GM18858 (cell line): ENCODE data around the gene PDZD2.

Source experiments
- ATAC-seq: cut with Tn5 transposase; IDR thresholded peaks from one replicate; pipeline ENCODE4 v1.9.1; 2021; ENCODE audit not compliant: unreplicated experiment

The PDZD2 gene

DNA sequence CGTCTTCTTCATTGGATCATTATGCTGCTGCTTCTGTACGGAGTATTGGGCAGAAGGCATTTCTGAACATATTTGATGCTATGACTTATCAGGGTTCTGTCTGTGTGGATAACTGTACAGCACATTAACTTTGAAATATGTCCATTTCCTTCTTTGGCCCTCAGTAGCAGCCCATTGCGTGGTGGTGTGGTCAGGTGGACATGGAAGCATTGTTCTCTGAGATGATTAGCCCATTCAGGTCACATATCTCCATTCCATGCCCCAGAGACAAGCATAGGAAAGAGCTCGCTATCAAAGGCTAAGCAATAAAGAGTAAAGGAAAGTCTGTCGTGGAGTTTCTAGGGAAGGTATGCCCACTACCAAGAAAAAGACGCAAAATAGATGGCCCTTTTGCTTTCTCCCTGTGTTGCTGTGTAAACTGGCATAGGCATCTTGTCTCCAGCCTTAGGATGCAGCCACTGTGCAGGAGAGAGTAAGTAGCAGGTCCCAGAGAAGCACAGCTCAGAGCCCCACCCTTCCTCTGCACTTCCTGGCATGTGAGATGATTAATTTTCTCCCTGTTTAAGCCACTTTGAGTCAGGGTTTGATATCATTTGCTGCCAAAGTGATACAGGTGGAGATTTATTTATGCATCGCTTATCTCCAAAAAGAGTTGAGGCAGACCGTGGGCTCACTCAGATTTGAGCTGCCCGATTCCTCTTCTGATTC is 221.9 kb downstream of the PDZD2 start:
- ATAC-seq, result no peak

- ATAC-seq, result no peak
Observed at GRCh38 chr5:31861601-31862000, 222.7 kb downstream of the PDZD2 start.

GRCh38 chr5:31863991-31864411 is 225.1 kb downstream of the PDZD2 start:
- ATAC-seq, result no peak

DNA sequence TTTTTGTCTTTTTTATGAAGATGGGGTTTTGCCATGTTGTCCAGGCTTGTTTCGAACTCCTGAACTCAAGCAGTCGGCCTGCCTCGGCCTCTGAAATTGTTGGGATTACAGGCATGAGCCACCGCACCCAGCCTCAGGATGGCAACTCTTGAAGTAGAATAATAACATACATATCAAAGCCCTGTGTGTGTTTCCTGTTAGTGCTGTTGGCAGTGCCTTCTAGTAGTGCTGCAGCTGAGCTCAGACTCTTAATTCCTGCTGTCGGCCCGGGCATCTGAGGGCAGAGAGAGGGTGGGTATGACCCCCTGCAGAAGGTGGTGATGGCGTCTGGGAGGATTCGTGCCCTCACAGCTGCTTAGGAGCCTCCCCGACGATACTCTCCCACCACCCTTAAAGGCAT is 227.2 kb downstream of the PDZD2 start:
- ATAC-seq, result no peak

DNA sequence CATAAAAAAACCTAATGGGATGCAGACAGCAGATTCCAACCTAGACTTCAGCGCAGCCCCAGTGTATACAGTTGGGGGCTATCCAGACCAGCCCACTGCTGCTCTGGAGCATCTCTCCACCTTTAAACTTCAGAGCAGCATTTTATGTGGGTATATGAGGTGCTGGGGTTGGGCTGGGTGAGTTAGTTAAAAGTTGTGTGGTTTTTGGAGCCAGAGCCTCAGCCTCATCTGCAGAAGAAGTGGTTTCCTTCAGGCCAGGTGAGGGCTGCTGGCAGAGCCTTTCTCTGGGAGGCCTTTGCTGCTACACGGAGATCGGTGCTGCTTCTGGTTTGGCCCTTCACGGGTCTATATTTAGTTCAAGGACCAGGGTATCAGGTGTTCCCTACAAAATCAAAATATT is 228.3 kb downstream of the PDZD2 start:
- ATAC-seq, result no peak

GRCh38 chr5:31880449-31880848 is 241.5 kb downstream of the PDZD2 start:
- ATAC-seq, result no peak

- ATAC-seq, result no peak
Observed at GRCh38 chr5:31884896-31885295, 246.0 kb downstream of the PDZD2 start.

- ATAC-seq, result no peak
Observed at GRCh38 chr5:31886206-31886605, 247.3 kb downstream of the PDZD2 start.

GRCh38 chr5:31887556-31887955 is 248.6 kb downstream of the PDZD2 start:
- ATAC-seq, result no peak

GRCh38 chr5:31888564-31888963 is 249.6 kb downstream of the PDZD2 start:
- ATAC-seq, result no peak

GRCh38 chr5:31889001-31889561 is 250.2 kb downstream of the PDZD2 start:
- ATAC-seq, result no peak

DNA sequence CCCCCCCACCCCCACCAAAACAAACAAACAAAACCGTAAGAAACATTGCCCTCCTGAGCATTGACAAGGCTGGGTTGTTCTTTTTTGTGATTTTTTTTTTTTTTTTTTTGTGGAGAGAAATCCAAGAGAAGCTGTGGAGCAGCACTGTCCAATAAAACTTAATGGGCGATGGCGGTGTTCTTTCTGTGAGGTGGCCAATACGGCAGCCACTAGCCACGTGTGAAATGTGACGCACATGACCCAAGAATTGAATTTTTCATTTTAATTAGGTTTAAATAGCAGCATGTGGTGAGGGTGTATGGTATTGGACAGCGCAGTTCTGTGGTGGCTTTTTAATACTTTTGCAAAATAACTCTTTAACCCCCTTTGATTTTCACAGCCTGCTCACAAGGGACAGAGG is 251.1 kb downstream of the PDZD2 start:
- ATAC-seq, result no peak

- no peak for ATAC-seq
Observed at GRCh38 chr5:31894141-31894540, 255.2 kb downstream of the PDZD2 start.

GRCh38 chr5:31895199-31895820 is 256.4 kb downstream of the PDZD2 start:
- no peak for ATAC-seq

- no peak for ATAC-seq
Observed at GRCh38 chr5:31898036-31898632, 259.2 kb downstream of the PDZD2 start.

DNA sequence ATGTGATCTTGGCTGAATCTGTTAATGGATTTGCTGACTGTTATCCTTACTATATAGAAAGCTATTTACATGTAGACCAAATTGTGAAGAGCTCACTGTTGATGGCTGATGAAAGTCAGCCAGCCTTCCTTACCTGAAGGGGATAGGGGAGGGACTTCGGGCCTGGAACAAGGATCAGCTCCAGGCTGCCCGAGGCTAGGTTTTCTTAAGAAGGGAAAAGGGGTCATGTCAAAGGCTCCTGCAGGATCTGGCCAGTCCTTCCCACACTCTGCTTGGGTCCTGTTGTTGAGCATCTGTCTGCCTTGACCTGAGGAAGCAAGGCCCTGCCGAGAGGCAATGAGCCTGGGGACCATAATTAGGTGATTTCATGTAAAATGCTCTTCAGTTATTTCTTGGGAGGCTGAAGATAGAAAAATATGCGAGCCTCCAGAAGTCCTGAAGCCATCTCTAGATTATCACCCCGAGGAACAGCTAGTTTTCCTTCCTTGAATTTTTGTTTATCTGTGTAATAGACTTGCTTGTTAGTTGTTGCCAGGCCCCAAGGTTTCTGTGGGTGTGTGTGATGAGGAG is 261.4 kb downstream of the PDZD2 start:
- ATAC-seq, result no peak

DNA sequence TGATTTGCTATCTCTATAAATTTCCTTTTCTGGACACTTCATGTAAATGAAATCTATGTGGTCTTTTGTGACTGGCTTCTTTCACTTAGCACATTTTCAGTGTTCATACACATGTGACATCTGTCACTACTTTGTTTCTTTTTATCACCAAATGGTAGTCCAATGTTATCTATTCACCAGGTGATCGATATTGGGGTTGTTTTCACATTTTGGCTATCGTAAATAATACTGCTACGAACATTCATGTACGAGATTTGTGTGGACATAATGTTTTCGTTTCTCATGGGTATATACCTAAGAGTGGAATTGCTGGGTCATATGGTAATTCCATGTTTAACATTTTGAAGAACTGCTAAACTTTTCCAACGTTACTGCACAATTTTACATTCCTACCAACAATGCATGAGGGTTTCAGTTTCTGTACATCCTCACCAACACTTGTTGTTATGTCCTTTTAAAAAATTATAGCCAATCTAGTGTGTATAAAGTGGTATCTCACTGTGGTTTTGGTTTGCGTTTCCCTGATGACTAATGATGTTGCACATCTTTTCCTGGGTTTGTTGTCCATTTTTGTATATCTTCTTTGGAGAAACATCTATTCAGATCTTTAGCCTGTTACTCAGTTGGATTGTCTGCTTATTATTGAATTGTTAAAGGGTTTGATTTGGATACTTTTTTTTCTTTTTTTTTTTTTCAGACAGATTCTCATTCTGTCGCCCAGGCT is 263.0 kb downstream of the PDZD2 start:
- no peak for ATAC-seq

- ATAC-seq, result no peak
Observed at GRCh38 chr5:31908396-31908795, 269.5 kb downstream of the PDZD2 start.

DNA sequence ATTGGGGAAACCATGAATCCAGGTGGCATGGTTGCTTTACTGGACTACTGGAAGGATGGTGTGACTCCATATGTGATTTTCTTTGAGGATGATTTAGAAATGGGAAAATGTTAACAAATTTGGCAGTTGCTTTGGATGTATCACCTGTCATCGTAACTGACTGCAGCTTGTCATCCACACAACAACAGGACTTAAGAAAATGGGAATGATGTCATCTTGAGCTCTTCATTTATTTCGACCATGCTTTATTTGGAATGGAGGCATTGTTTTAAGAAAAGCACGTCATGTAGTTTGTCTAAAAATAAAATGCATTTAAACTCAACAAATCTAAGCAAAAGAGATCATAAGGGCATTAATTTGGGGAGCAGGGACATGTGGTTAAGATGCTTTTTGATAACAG is 270.1 kb downstream of the PDZD2 start:
- no peak for ATAC-seq

DNA sequence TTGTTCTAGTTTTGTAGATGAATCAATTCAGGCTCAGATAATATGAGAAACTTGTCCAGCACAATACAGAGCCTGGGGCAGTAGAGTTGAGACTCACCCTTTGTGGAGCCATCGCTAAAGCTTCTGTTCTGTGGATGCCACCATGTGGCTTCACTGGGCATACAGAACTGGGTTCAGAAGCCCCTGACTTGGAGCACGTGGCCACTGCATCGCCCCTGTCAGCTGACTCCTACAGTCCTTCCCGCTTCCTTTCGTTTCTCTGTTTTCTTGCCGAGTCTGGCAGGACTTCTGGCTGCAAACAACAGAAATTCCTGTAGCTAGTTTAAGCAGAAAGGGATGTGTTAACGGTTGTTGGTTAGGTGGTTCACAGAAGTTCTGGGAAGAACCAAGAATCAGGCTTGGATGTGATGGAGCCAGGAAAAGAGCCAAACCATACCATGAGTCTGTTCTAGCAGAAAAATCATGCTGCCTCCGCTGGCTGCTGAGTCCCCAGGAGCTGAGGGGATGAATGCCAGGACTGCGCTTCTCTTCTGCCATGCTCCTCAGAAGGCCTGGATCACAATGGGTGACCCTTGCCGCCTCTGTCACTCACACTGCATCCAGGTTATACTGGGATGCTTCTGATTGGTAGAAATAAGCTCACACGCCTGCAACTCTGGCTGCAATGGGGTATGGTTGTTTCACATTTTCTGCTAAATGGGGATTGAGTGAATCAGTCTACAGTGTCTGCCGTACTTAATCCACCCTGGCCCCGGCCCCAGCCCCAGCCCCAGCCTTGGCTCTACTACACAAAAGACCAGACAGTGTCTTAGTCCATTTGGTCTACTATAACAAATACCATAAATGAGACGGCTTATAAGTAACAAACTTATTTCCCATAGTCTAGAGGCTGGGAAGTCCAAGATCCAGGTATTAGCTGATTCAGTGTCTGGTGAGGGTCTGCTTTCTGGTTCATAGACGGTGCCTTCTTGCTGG is 272.6 kb downstream of the PDZD2 start:
- ATAC-seq, result no peak
